HEK293T (cell line): ENCODE results near the gene GRIA3.

Experiments
- CTCF ChIA-PET: fragments of 350-600 bp; formaldehyde crosslinking; extraction: SDS; loops from one replicate; lab custom pipeline; 2021; ENCODE audit warnings: antibody characterized with exemption, inconsistent platforms; lab: Yijun Ruan, JAX
- POLR2A ChIA-PET: fragments of 350-600 bp; formaldehyde crosslinking; extraction: SDS; loops from one replicate; lab custom pipeline; 2020; ENCODE audit warnings: antibody characterized with exemption, inconsistent platforms; lab: Yijun Ruan, JAX
- DNase-seq: peaks from one replicate; pipeline ENCODE4 v3.0.0; 2012; ENCODE audit warnings: mixed read lengths; ENCODE audit errors: extremely low spot score
- ARNT ChIP-seq: fragments of 450-650 bp; IDR thresholded peaks from 2 replicates; pipeline ENCODE4 v1.6.1; 2017; ENCODE audit warnings: mild to moderate bottlenecking
- BHLHE40 ChIP-seq: fragments of 450-650 bp; IDR thresholded peaks from 2 replicates; pipeline ENCODE4 v1.6.1; 2016; ENCODE audit warnings: mild to moderate bottlenecking, moderate library complexity, borderline replicate concordance
- CTBP1 ChIP-seq: fragments of 450-650 bp; IDR thresholded peaks from 2 replicates; pipeline ENCODE4 v1.6.1; 2016; ENCODE audit warnings: borderline replicate concordance
- ELF4 ChIP-seq: fragments of 450-650 bp; IDR thresholded peaks from 2 replicates; pipeline ENCODE4 v1.6.1; 2017; ENCODE audit warnings: antibody characterized with exemption
- FOXA1 ChIP-seq: fragments of 450-650 bp; IDR thresholded peaks from 2 replicates; pipeline ENCODE4 v1.6.1; 2016; ENCODE audit warnings: mild to moderate bottlenecking
- FOXK2 ChIP-seq: fragments of 450-650 bp; IDR thresholded peaks from 2 replicates; pipeline ENCODE4 v1.6.1; 2016; ENCODE audit warnings: mild to moderate bottlenecking
- FOXM1 ChIP-seq: fragments of 450-650 bp; IDR thresholded peaks from 2 replicates; pipeline ENCODE4 v1.6.1; 2017; ENCODE audit warnings: mild to moderate bottlenecking, borderline replicate concordance
- HDGF ChIP-seq: fragments of 450-650 bp; IDR thresholded peaks from 2 replicates; pipeline ENCODE4 v1.6.1; 2017; ENCODE audit warnings: antibody characterized with exemption, borderline replicate concordance
- L3MBTL2 ChIP-seq: fragments of 450-650 bp; conservative IDR thresholded peaks from 2 replicates; pipeline ENCODE4 v1.6.1; 2016; ENCODE audit warnings: mild to moderate bottlenecking
- LEF1 ChIP-seq: fragments of 450-650 bp; IDR thresholded peaks from 2 replicates; pipeline ENCODE4 v1.6.1; 2017; ENCODE audit warnings: mild to moderate bottlenecking, borderline replicate concordance
- NFRKB ChIP-seq: fragments of 450-650 bp; IDR thresholded peaks from 2 replicates; pipeline ENCODE4 v1.6.1; 2016; ENCODE audit warnings: mild to moderate bottlenecking, moderate library complexity
- SP1 ChIP-seq: fragments of 450-650 bp; IDR thresholded peaks from 2 replicates; pipeline ENCODE4 v1.6.1; 2017
- SUZ12 ChIP-seq: fragments of 450-650 bp; IDR thresholded peaks from 2 replicates; pipeline ENCODE4 v1.6.1; 2016; ENCODE audit warnings: mild to moderate bottlenecking
- TARDBP ChIP-seq: fragments of 450-650 bp; IDR thresholded peaks from 2 replicates; pipeline ENCODE4 v1.6.1; 2016
- ZNF384 ChIP-seq: fragments of 450-650 bp; IDR thresholded peaks from 2 replicates; pipeline ENCODE4 v1.6.1; 2016
- TF ChIP-seq, protein P1 (sequence below): fragments of 450-650 bp; IDR thresholded peaks from 2 replicates; pipeline ENCODE4 v1.6.1; 2016

Gene GRIA3

GRCh38 chrX:123236859-123237258, 52.8 kb downstream of the GRIA3 start:
- CTCF ChIA-PET = interaction anchor here (0.7 kb wide), 1 partner anchor 25 kb away, joined by 3 read pairs; no protein-coding TSS in a partner anchor
- POLR2A ChIA-PET = no interaction called here
- TF ChIP-seq SUZ12 (no peak), FOXA1 (no peak), CTBP1 (no peak)
- DNase-seq = no peak

GRCh38 chrX:123237271-123237670, 53.2 kb downstream of the GRIA3 start:
- no peak for DNase-seq
- ChIA-PET POLR2A (no interaction called here), CTCF (interaction anchor here (0.7 kb wide), 1 partner anchor 24 kb away, joined by 3 read pairs; no protein-coding TSS in a partner anchor)
- TF ChIP-seq NFRKB (no peak), LEF1 (no peak), TARDBP (no peak), FOXK2 (no peak), ELF4 (no peak), FOXM1 (no peak), SUZ12 (no peak), ZNF384 (no peak), HDGF (no peak), L3MBTL2 (no peak), BHLHE40 (no peak)
- TF ChIP-seq, protein P1, sequence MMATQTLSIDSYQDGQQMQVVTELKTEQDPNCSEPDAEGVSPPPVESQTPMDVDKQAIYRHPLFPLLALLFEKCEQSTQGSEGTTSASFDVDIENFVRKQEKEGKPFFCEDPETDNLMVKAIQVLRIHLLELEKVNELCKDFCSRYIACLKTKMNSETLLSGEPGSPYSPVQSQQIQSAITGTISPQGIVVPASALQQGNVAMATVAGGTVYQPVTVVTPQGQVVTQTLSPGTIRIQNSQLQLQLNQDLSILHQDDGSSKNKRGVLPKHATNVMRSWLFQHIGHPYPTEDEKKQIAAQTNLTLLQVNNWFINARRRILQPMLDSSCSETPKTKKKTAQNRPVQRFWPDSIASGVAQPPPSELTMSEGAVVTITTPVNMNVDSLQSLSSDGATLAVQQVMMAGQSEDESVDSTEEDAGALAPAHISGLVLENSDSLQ = no peak

DNA sequence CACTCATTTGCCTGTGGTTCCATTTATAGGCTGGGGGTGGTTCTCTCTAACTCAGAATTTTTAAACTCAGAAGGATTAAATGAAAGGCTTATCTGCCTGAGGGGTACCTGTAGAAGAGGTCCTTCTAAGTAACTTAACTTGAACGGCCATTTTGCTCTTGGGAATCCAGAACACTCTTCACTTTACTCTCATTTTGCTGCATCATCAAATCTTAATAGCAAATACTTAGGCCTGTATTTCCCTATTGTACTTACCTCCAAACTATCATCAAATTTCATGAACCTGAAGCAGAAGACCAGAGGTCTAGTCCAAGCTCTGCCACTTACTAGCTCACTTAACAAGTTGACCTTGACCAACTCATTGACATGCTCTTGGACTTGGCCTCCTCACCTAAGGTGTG, 70.4 kb downstream of the GRIA3 start:
- ChIA-PET POLR2A (no interaction called here), CTCF (no interaction called here)
- TF ChIP-seq ARNT (no peak), TARDBP (no peak), HDGF (no peak), FOXA1 (no peak), L3MBTL2 (no peak), FOXM1 (no peak), FOXK2 (no peak), SP1 (no peak)
- TF ChIP-seq, protein P1 = no peak
- DNase-seq = no peak

DNA sequence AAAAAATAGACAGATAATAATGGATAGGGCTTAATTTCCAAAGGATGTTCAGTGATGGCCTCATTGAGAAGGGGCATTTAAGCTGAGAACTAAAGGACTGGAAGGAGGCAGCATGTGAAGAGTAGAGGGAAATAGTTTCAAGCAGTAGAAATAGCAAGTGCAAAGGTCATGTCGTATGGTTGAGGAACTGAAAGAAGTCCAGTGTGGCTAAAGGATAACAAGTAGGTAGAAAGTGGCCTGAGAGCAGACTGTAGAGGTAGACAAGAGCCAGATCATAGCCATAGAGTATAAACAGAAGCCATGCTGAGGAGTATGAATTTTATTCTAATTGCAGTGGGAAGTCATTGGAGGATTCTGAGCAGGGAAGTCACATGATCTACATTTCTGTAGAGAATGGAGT, 72.3 kb downstream of the GRIA3 start:
- ChIA-PET CTCF (no interaction called here), POLR2A (no interaction called here)
- TF ChIP-seq ZNF384 = no peak
- TF ChIP-seq NFRKB = no peak
- TF ChIP-seq L3MBTL2 = no peak
- TF ChIP-seq CTBP1 = no peak
- no peak for TF ChIP-seq FOXM1
- no peak for TF ChIP-seq LEF1
- no peak for TF ChIP-seq FOXA1
- no peak for TF ChIP-seq HDGF
- TF ChIP-seq, protein P1 = no peak
- no peak for TF ChIP-seq FOXK2
- no peak for TF ChIP-seq SP1
- no peak for TF ChIP-seq TARDBP
- TF ChIP-seq BHLHE40 = no peak
- TF ChIP-seq ARNT = no peak
- no peak for TF ChIP-seq ELF4
- no peak for TF ChIP-seq SUZ12
- DNase-seq = no peak

DNA sequence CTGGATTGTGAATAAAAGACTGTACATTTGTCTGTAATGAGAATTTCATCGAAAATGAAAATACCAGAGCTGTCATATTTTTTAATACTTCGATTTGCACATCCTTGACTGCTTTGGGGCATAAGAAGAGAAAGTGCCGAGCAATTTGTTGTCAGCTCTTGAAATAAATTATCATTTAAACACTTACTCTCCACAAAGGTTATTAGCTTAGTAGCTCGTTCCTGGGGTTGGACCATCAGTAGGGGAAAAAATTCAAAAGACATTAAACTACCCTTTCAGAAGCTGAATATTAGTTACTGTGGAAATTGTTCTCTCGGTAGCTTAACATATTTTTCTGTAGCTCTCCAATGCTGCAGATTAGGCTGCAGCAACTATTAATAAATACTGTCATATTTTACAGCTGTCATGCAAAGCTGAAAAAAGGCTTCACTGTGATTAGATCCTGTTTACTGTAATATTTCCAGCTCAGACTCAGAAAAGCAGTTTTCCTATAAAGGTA, 76.9 kb downstream of the GRIA3 start:
- TF ChIP-seq FOXM1 (no peak), BHLHE40 (no peak), CTBP1 (no peak), FOXA1 (no peak), ELF4 (no peak), FOXK2 (no peak)
- CTCF ChIA-PET = interaction anchor here (0.6 to 0.7 kb wide), 2 partner anchors 24 to 31 kb away, joined by 3 read pairs; no protein-coding TSS in a partner anchor
- POLR2A ChIA-PET = no interaction called here
- DNase-seq = no peak

- DNase-seq = no peak
- CTCF ChIA-PET = no interaction called here
- POLR2A ChIA-PET = no interaction called here
- TF ChIP-seq FOXK2 = no peak
- TF ChIP-seq ELF4 = no peak
- TF ChIP-seq LEF1 = no peak
- TF ChIP-seq L3MBTL2 = no peak
- TF ChIP-seq BHLHE40 = no peak
- TF ChIP-seq SP1 = no peak
Observed at GRCh38 chrX:123263270-123263669, 79.2 kb downstream of the GRIA3 start.

- no peak for TF ChIP-seq NFRKB
- TF ChIP-seq CTBP1 = no peak
- TF ChIP-seq L3MBTL2 = no peak
- no peak for TF ChIP-seq BHLHE40
- TF ChIP-seq, protein P1 = no peak
- no peak for TF ChIP-seq SUZ12
- no peak for TF ChIP-seq LEF1
- no peak for TF ChIP-seq SP1
- TF ChIP-seq FOXK2 = no peak
- no peak for TF ChIP-seq TARDBP
- no peak for TF ChIP-seq FOXM1
- TF ChIP-seq ZNF384 = no peak
- no peak for TF ChIP-seq ARNT
- TF ChIP-seq FOXA1 = no peak
- no peak for TF ChIP-seq ELF4
- TF ChIP-seq HDGF = no peak
- no peak for DNase-seq
- ChIA-PET CTCF (no interaction called here), POLR2A (no interaction called here)
Observed at GRCh38 chrX:123263747-123264146, 79.7 kb downstream of the GRIA3 start.
